SK-N-SH (cell line): Measurements from ENCODE around the gene SPOCK1. TPM values are rescaled to one million over a fixed set of nuclear protein-coding genes. Genes with fewer than 3 reads are reported as not detected.

Source experiments
- CTCF ChIA-PET: fragments of 300-600, 350-600 bp; formaldehyde crosslinking; extraction: SDS; loops from one replicate; lab custom pipeline; 2021; lab: Yijun Ruan, JAX
- POLR2A ChIA-PET: fragments of 350-600 bp; sonication (Branson Sonifier 250); formaldehyde crosslinking; extraction: SDS; loops from one replicate; lab custom pipeline; 2020; ENCODE audit warnings: antibody characterized with exemption, inconsistent platforms; lab: Yijun Ruan, JAX
- DNase-seq: peaks from one replicate; pipeline ENCODE4 v3.0.0; 2012
- H2AFZ ChIP-seq: fragments of 200-600 bp; sonication (generic); 2 replicates; pipeline ENCODE4 v1.8.1; 2016; ENCODE audit warnings: antibody characterized with exemption, mild to moderate bottlenecking, low read depth
- H3F3A ChIP-seq: fragments of 200-600 bp; sonication (generic); replicated peaks from 2 replicates; pipeline ENCODE3; 2016; ENCODE audit warnings: antibody characterized with exemption, mild to moderate bottlenecking; ENCODE audit not compliant: insufficient read depth
- H3K27ac ChIP-seq, 2 experiments: fragments of 200-500 bp in 1 of 2; fragments of 200-600 bp in 1 of 2; sonication (Bioruptor generic) in 1 of 2; sonication (generic), shearing (Covaris generic) in 1 of 2; 2 replicates each; pipeline versions ENCODE4 v1.5.1 to v1.6.1; 2014 to 2016; ENCODE audit warnings: low read depth in 2 of 2, inconsistent platforms in 1 of 2, low read length in 1 of 2, mild to moderate bottlenecking in 1 of 2, mixed read lengths in 1 of 2
- H3K27me3 ChIP-seq: fragments of 200-600 bp; sonication (generic), shearing (Covaris generic); 2 replicates; pipeline ENCODE4 v1.6.1; 2016; ENCODE audit warnings: mixed run types; ENCODE audit not compliant: insufficient read depth
- H3K36me3 ChIP-seq, 2 experiments: fragments of 200-500 bp in 1 of 2; fragments of 200-600 bp in 1 of 2; sonication (Bioruptor generic) in 1 of 2; sonication (generic) in 1 of 2; replicated peaks in 1 of 2; 2 replicates each; pipeline versions ENCODE3 to v1.5.1; 2014 to 2016; ENCODE audit warnings: low read length in 1 of 2, mild to moderate bottlenecking in 1 of 2; ENCODE audit not compliant: insufficient read depth in 2 of 2, control insufficient read depth in 1 of 2
- H3K4me1 ChIP-seq, 2 experiments: fragments of 200-500 bp in 1 of 2; fragments of 200-600 bp in 1 of 2; sonication (Bioruptor generic) in 1 of 2; sonication (generic), shearing (Covaris generic) in 1 of 2; 2 replicates each; pipeline versions ENCODE4 v1.5.1 to v1.6.1; 2014 to 2016; ENCODE audit warnings: low read depth in 1 of 2, low read length in 1 of 2, mixed run types in 1 of 2; ENCODE audit not compliant: insufficient read depth in 2 of 2, control insufficient read depth in 1 of 2
- H3K4me2 ChIP-seq: fragments of 200-600 bp; sonication (generic), shearing (Covaris generic); 2 replicates; pipeline ENCODE4 v1.6.1; 2017; ENCODE audit warnings: mixed run types
- H3K4me3 ChIP-seq, 2 experiments: fragments of 200-500 bp in 1 of 2; fragments of 200-600 bp in 1 of 2; sonication (Bioruptor generic) in 1 of 2; sonication (generic), shearing (Covaris generic) in 1 of 2; 2 replicates each; pipeline versions ENCODE4 v1.5.1 to v1.8.1; 2014 to 2016; ENCODE audit warnings: low read depth in 2 of 2, inconsistent platforms in 1 of 2, low read length in 1 of 2, mild to moderate bottlenecking in 1 of 2, mixed read lengths in 1 of 2, moderate library complexity in 1 of 2
- H3K79me2 ChIP-seq: fragments of 200-600 bp; sonication (generic); 2 replicates; pipeline ENCODE4 v1.8.1; 2017; ENCODE audit warnings: mild to moderate bottlenecking; ENCODE audit not compliant: insufficient read depth
- H3K9ac ChIP-seq: fragments of 200-600 bp; sonication (generic); 2 replicates; pipeline ENCODE4 v1.6.1; 2017; ENCODE audit warnings: mixed run types
- H3K9me2 ChIP-seq: fragments of 200-600 bp; sonication (generic); 2 replicates; pipeline ENCODE4 v1.6.1; 2017; ENCODE audit warnings: mixed run types
- H3K9me3 ChIP-seq: fragments of 200-600 bp; sonication (generic); 2 replicates; pipeline ENCODE4 v1.6.1; 2017; ENCODE audit warnings: mixed run types, mild to moderate bottlenecking, moderate library complexity
- H4K20me1 ChIP-seq: fragments of 200-600 bp; sonication (generic); 2 replicates; pipeline ENCODE4 v1.6.1; 2017; ENCODE audit warnings: mild to moderate bottlenecking, mixed run types; ENCODE audit not compliant: insufficient read depth
- CHD2 ChIP-seq: fragments of 150-350 bp; IDR thresholded peaks from 2 replicates; pipeline ENCODE4 v1.6.1; 2018; ENCODE audit warnings: low read length; ENCODE audit not compliant: partially characterized antibody
- CTCF ChIP-seq: fragments of 200-600 bp; sonication (generic); IDR thresholded peaks from 2 replicates; pipeline ENCODE4 v1.6.1; 2017; ENCODE audit warnings: antibody characterized with exemption, mild to moderate bottlenecking, moderate library complexity
- EP300 ChIP-seq, 2 experiments: IDR thresholded peaks; 2 replicates each; pipeline versions ENCODE4 v1.4.0 to v1.6.1; 2012; ENCODE audit warnings: borderline replicate concordance in 1 of 2, low read depth in 1 of 2, low read length in 1 of 2
- FOXJ3 ChIP-seq: sonication (generic); formaldehyde crosslinking; IDR thresholded peaks from 2 replicates; pipeline ENCODE4 v1.5.1; 2020; ENCODE audit warnings: mild to moderate bottlenecking, missing genetic modification reagents
- GATA2 ChIP-seq: sonication (generic); formaldehyde crosslinking; IDR thresholded peaks from 2 replicates; pipeline ENCODE4 v1.5.0; 2020; ENCODE audit warnings: mild to moderate bottlenecking, missing genetic modification reagents
- JUND ChIP-seq: IDR thresholded peaks from 2 replicates; pipeline ENCODE4 v1.4.0; 2012
- MXI1 ChIP-seq: IDR thresholded peaks from 2 replicates; pipeline ENCODE4 v1.6.1; 2012; ENCODE audit warnings: mild to moderate bottlenecking, low read depth, low read length, improper control_type of control experiment
- RAD21 ChIP-seq: IDR thresholded peaks from 2 replicates; pipeline ENCODE4 v1.6.1; 2012; ENCODE audit warnings: mild to moderate bottlenecking, low read length
- RCOR1 ChIP-seq: fragments of 150-350 bp; IDR thresholded peaks from 2 replicates; pipeline ENCODE4 v1.6.1; 2017; ENCODE audit warnings: antibody characterized with exemption, low read length
- SMC3 ChIP-seq: IDR thresholded peaks from 2 replicates; pipeline ENCODE4 v1.6.1; 2012; ENCODE audit warnings: low read depth, low read length, improper control_type of control experiment
- TAF1 ChIP-seq: IDR thresholded peaks from 2 replicates; pipeline ENCODE4 v1.6.1; 2012; ENCODE audit warnings: low read depth, mild to moderate bottlenecking, low read length, moderate library complexity, borderline replicate concordance
- TCF12 ChIP-seq: IDR thresholded peaks from 2 replicates; pipeline ENCODE4 v1.4.0; 2012
- whole genome bisulfite sequencing: methylation state at CpG from one replicate; pipeline ENCODE4 v1.1.6; 2017; ENCODE audit warnings: low lambda C conversion rate; 5-methylcytosine and 5-hydroxymethylcytosine counted together
- polyA plus RNA-seq, 3 experiments: library from polyadenylated mRNA; depleted of rRNA; stranded (reverse); fragments of >200 nt; gene quantifications; 2 replicates each; pipeline ENCODE4 v1.2.3, GENCODE V29; 2012

SPOCK1 gene
- polyA plus RNA-seq, 1 of the 3 experiments (the other 2 are of a cell fraction) = 11.3 TPM

GRCh38 chr5:137415231-137415681 is 83.9 kb downstream of the SPOCK1 start:
- CTCF ChIA-PET = interaction anchor here (1.1 to 3.3 kb wide), 5 partner anchors 9 to 84 kb away, joined by 4 to 11 read pairs (median 4); partner anchors contain the start of gene SPOCK1
- Histone ChIP-seq H3K36me3 (peaks cover 0 to 6% of the 10 kb centered on the region in 2 experiments), H3K79me2 (no peaks in the 10 kb centered on the region), H3K9me3 (peaks cover 9% of the 10 kb centered on the region; the same call in 1 of the 2 replicates), H3K27me3 (no peaks in the 10 kb centered on the region), H3K9me2 (no peaks in the 10 kb centered on the region), H3K4me2 (no peak overlapping the region), H3K9ac (no peak overlapping the region), H3K4me1 (peaks cover 4 to 36% of the 10 kb centered on the region in 2 experiments; a peak in 3 of 4 replicates), H2AFZ (no peak overlapping the region), H3K27ac (peak overlapping the region; percentile 21 to 86; a peak in 3 of 4 replicates), H3K4me3 (no peak overlapping the region), H3F3A (peaks cover 25% of the 10 kb centered on the region), H4K20me1 (no peaks in the 10 kb centered on the region)
- POLR2A ChIA-PET = no interaction called here
- 65% methylated on average over 2 of the region's 2 CpGs for WGBS
- TF ChIP-seq TCF12 (peak; percentile 57), TAF1 (no peak)
- no peak for DNase-seq

- Histone ChIP-seq H3K27ac (peak overlapping the region in 1 of 2 experiments; percentile 86; a peak in 2 of 4 replicates), H3K4me2 (no peak overlapping the region), H3K79me2 (no peaks in the 10 kb centered on the region)
Observed at GRCh38 chr5:137414112-137414755, 84.9 kb downstream of the SPOCK1 start.

More at GRCh38 chr5:137414112-137414755, 84.9 kb downstream of the SPOCK1 start:
- H3K9me3 ChIP-seq = peaks cover 9% of the 10 kb centered on the region; the same call in 1 of the 2 replicates
- TF ChIP-seq FOXJ3 (CRISPR knock-in tag) (peak; percentile 91), SMC3 (peak; percentile 12; the same call in 1 of the 2 replicates), CHD2 (peak; percentile 55), TCF12 (peak; percentile 23; the same call in 1 of the 2 replicates), RAD21 (peak; percentile 26; the same call in 1 of the 2 replicates), GATA2 (peak; percentile 89), CTCF (no peak), EP300 (IDR thresholded peaks at IDR 0.05; ENCODE audit: borderline replicate concordance in 1 of 2, low read depth in 1 of 2, low read length in 1 of 2) (peak in 1 of 2 experiments; percentile 96; a peak in 2 of 4 replicates), MXI1 (peak; percentile 68; the same call in 1 of the 2 replicates), JUND (no peak), RCOR1 (peak; percentile 90)
- TF ChIP-seq, all 33 proteins: peak for 9
- Histone ChIP-seq H3K27me3 (no peaks in the 10 kb centered on the region), H3K4me3 (no peak overlapping the region), H3K9ac (no peak overlapping the region), H3F3A (peaks cover 25% of the 10 kb centered on the region), H4K20me1 (no peaks in the 10 kb centered on the region), H3K9me2 (no peaks in the 10 kb centered on the region), H3K36me3 (peaks cover 0 to 6% of the 10 kb centered on the region in 2 experiments), H2AFZ (no peak overlapping the region), H3K4me1 (peaks cover 4 to 44% of the 10 kb centered on the region in 2 experiments; a peak in 3 of 4 replicates)
- DNase-seq = peak; percentile 60
- CTCF ChIA-PET = interaction anchor here (0.8 to 3.3 kb wide), 8 partner anchors 8 to 94 kb away, joined by 3 to 11 read pairs (median 4); partner anchors contain the start of gene SPOCK1
- POLR2A ChIA-PET = interaction anchor here (0.6 kb wide), 1 partner anchor 554 kb away, joined by 4 read pairs; no protein-coding TSS in a partner anchor
- 62% methylated on average over 1 of the region's 1 CpG for WGBS
